ENCODE results near the gene ACOD1.

ACOD1 gene

DNA sequence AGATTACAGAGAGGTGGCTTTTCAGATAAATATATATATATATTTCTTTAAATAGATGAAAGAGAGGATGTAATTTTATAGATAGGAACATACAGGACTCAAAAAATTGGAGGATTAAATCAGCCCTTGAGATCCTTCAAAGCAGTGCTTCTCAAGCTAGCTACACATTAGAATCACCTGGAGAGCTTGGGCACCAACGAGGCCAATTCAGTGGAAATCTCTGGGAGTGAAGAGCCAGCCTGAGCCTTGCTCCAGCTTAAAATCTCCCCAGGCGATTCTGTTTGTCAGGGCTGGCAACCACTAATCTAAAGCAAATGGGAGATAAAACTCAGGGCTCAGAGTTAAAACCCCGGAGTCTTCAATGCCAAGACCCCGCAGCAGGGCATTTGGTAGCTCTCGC lies 28.6 kb downstream of the ACOD1 start:
- no peaks in the 10 kb centered on the region for H3K9me3 ChIP-seq
- TF ChIP-seq, protein P1, sequence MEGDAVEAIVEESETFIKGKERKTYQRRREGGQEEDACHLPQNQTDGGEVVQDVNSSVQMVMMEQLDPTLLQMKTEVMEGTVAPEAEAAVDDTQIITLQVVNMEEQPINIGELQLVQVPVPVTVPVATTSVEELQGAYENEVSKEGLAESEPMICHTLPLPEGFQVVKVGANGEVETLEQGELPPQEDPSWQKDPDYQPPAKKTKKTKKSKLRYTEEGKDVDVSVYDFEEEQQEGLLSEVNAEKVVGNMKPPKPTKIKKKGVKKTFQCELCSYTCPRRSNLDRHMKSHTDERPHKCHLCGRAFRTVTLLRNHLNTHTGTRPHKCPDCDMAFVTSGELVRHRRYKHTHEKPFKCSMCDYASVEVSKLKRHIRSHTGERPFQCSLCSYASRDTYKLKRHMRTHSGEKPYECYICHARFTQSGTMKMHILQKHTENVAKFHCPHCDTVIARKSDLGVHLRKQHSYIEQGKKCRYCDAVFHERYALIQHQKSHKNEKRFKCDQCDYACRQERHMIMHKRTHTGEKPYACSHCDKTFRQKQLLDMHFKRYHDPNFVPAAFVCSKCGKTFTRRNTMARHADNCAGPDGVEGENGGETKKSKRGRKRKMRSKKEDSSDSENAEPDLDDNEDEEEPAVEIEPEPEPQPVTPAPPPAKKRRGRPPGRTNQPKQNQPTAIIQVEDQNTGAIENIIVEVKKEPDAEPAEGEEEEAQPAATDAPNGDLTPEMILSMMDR (IDR thresholded peaks at IDR 0.05) = no peak

DNA sequence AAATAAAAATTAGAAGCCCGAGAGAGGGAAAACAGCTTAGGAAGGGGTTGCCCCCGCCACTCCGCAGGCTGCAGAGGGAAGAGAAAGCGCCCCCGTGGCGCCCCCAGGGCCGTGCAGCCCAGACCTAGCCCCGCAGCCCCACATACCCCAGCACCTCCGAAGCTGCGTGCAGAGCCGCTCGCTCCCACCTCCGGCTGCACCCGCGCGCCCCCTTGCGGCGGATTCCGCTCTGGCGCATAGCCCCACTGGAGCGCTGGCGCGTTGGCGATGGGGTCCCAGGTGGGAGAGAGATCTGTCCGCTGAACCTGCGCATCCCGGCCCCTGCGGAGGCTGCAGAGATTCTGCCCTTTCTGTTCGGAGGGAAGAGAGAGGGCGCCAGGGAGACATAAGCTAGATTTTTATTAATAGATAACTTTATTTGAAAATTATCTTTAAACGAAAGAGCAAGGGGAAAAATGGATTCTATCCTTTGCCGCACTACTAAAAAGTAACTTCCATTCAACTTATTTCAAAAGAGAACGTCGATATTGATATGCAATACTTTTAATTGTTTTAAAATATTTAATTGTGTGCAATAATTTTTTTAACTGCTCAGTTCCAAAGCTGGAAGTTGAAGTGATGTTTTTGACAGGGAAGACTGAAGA lies 31.9 kb downstream of the ACOD1 start:
- Histone ChIP-seq H3K4me3 (ENCODE audit: low read depth in 1 of 2, low read length in 1 of 2) (peak overlapping the region in 1 of 2 experiments; percentile 7), H3K4me1 (ENCODE audit: control insufficient read depth in 1 of 2, insufficient read depth in 1 of 2, low read depth in 1 of 2, low read length in 1 of 2) (peaks cover 5 to 6% of the 10 kb centered on the region in 2 experiments), H3K27me3 (peaks cover 64% of the 10 kb centered on the region), H3K27ac (no peak overlapping the region), H3K9me3 (no peaks in the 10 kb centered on the region), H3K36me3 (no peaks in the 10 kb centered on the region)
- TF ChIP-seq, protein P1 (IDR thresholded peaks at IDR 0.05) = peak; percentile 87

More for the DNA sequence above, 28.6 kb downstream of the ACOD1 start:
- Histone ChIP-seq H3K27me3 (peaks cover 90% of the 10 kb centered on the region), H3K4me1 (ENCODE audit: control insufficient read depth in 1 of 2, insufficient read depth in 1 of 2, low read depth in 1 of 2, low read length in 1 of 2) (peaks cover 5 to 6% of the 10 kb centered on the region in 2 experiments), H3K36me3 (no peaks in the 10 kb centered on the region), H3K4me3 (ENCODE audit: low read depth in 1 of 2, low read length in 1 of 2) (no peak overlapping the region), H3K27ac (no peak overlapping the region)

DNA sequence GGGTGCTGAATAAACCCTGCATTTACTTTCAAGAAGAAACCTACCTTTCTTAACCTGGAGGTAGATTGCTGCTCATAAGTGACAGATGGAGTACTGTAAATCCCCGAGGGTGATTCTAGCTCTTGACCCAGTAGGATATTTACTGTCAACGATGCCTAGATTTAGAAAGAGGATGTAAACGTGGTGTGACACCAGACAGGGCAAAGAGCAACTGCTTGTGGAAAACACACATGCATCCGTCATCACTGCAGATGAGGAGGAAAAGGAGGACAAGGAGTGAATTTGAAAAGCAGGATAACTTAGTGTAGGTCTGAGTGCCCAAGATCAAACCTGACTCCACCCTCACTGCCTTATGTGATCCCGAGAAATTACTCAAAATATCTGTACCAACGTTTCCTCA lies 33.8 kb downstream of the ACOD1 start:
- Histone ChIP-seq H3K9me3 (no peaks in the 10 kb centered on the region), H3K36me3 (no peaks in the 10 kb centered on the region), H3K27me3 (peaks cover 67% of the 10 kb centered on the region), H3K27ac (no peak overlapping the region), H3K4me1 (ENCODE audit: control insufficient read depth in 1 of 2, insufficient read depth in 1 of 2, low read depth in 1 of 2, low read length in 1 of 2) (peaks cover 5 to 6% of the 10 kb centered on the region in 2 experiments), H3K4me3 (ENCODE audit: low read depth in 1 of 2, low read length in 1 of 2) (no peak overlapping the region)
- TF ChIP-seq, protein P1 (IDR thresholded peaks at IDR 0.05) = no peak

DNA sequence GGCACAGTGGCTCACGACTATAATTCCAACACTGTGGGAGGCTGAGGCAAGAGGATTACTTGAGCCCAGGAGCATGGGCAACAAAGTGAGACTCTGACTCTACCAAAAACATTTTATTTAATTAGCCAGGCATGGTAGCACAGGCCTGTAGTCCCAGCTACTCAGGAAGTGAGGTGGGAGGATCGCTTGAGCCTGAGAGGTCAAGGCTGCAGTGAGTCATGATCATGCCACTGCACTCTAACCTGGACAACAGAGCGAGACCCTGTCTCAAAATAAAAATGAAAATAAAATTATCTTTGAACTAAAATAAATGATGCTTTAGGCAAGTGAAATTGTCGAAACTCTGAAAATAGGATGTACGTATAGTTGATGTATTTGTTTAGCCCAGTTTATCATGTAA lies 35.4 kb downstream of the ACOD1 start:
- TF ChIP-seq, protein P1 (IDR thresholded peaks at IDR 0.05) = no peak
- Histone ChIP-seq H3K27ac (no peak overlapping the region), H3K9me3 (no peaks in the 10 kb centered on the region), H3K36me3 (no peaks in the 10 kb centered on the region), H3K4me3 (ENCODE audit: low read depth in 1 of 2, low read length in 1 of 2) (no peak overlapping the region), H3K4me1 (ENCODE audit: control insufficient read depth in 1 of 2, insufficient read depth in 1 of 2, low read depth in 1 of 2, low read length in 1 of 2) (peaks cover 5 to 6% of the 10 kb centered on the region in 2 experiments), H3K27me3 (peaks cover 58% of the 10 kb centered on the region)

DNA sequence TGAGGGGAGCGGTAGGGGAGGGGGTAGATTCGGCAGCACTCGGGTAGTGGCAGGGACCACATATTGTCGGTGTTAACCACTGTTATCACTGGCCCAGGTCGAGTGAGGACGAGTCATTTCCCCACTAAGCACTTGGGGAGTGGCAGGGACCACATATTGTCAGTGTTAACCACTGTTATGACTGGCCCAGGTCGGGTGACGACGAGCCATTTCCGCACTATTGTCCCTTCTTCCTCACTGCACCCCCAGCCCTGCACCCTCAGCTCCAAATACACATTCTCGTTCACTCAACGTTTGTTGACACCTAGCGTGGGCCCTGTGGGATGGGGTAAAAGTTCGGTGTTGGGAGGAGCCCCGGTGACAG lies 43.1 kb downstream of the ACOD1 start:
- H3K4me3 ChIP-seq (ENCODE audit: low read depth in 1 of 2, low read length in 1 of 2) = peak overlapping the region; percentile 70 to 90
- H3K27ac ChIP-seq = peak overlapping the region; percentile 84
- peaks cover 9% of the 10 kb centered on the region for H3K36me3 ChIP-seq
- H3K9me3 ChIP-seq = no peaks in the 10 kb centered on the region
- peaks cover 16 to 17% of the 10 kb centered on the region in 2 experiments for H3K4me1 ChIP-seq (ENCODE audit: control insufficient read depth in 1 of 2, insufficient read depth in 1 of 2, low read depth in 1 of 2, low read length in 1 of 2)
- H3K27me3 ChIP-seq = peaks cover 19% of the 10 kb centered on the region
- TF ChIP-seq, protein P1 (IDR thresholded peaks at IDR 0.05) = no peak

Data from neutrophil (primary cell).